Measurements from ENCODE around the gene SLC16A1. TPM values are rescaled to one million over a fixed set of nuclear protein-coding genes. Genes with fewer than 3 reads are reported as not detected.
"Not testable (repeated sequence)": the region's sequence is repeated elsewhere in the genome, so short reads cannot be mapped to it uniquely, and the experiment has no call there.

Gene SLC16A1
- total and polyA plus RNA-seq, 8 donors, result 14.5 to 33.0 (median 29.9) TPM

GRCh38 chr1:112973788-112974187 lies 17.8 kb upstream of the SLC16A1 start:
- Histone ChIP-seq H3K4me3 (no peak overlapping the region), H3K27ac (no peak overlapping the region), H3K27me3 (no peaks in the 10 kb centered on the region), H3K4me1 (no peaks in the 10 kb centered on the region), H3K9me3 (no peaks in the 10 kb centered on the region), H3K36me3 (peaks cover 0 to 5% of the 10 kb centered on the region in 2 donors)
- intact Hi-C loops (cut with DNase I), result no loop called here
- ATAC-seq, result no peak
- TF ChIP-seq, protein P1, sequence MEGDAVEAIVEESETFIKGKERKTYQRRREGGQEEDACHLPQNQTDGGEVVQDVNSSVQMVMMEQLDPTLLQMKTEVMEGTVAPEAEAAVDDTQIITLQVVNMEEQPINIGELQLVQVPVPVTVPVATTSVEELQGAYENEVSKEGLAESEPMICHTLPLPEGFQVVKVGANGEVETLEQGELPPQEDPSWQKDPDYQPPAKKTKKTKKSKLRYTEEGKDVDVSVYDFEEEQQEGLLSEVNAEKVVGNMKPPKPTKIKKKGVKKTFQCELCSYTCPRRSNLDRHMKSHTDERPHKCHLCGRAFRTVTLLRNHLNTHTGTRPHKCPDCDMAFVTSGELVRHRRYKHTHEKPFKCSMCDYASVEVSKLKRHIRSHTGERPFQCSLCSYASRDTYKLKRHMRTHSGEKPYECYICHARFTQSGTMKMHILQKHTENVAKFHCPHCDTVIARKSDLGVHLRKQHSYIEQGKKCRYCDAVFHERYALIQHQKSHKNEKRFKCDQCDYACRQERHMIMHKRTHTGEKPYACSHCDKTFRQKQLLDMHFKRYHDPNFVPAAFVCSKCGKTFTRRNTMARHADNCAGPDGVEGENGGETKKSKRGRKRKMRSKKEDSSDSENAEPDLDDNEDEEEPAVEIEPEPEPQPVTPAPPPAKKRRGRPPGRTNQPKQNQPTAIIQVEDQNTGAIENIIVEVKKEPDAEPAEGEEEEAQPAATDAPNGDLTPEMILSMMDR (IDR thresholded peaks at IDR 0.05), result no peak
- no peak for DNase-seq

DNA sequence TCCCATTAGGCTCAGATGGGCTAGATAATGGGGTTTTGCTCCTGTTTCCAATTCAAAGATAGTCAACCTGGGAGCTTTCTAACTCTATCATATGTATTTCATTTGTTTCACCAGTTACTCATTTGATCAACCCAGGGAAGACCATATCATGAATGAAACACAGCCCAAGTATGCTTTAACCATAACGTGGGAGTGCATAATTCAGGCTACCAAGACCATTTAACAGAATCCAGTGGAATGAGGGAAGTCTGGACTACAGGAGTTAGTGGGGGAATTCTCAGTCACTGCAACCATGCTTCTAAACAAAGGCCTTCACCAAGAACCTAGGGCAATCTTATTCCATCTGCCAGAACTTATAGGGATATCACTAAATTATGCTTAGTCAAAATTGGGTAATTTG lies 15.0 kb upstream of the SLC16A1 start:
- Histone ChIP-seq H3K9me3 (no peaks in the 10 kb centered on the region), H3K27me3 (no peaks in the 10 kb centered on the region), H3K27ac (no peak overlapping the region), H3K36me3 (peaks cover 0 to 19% of the 10 kb centered on the region in 2 donors), H3K4me3 (no peak overlapping the region), H3K4me1 (no peaks in the 10 kb centered on the region)
- TF ChIP-seq, protein P1 (IDR thresholded peaks at IDR 0.05), result no peak
- intact Hi-C loops (cut with DNase I), result no loop called here
- DNase-seq (no peak), ATAC-seq (no peak)

DNA sequence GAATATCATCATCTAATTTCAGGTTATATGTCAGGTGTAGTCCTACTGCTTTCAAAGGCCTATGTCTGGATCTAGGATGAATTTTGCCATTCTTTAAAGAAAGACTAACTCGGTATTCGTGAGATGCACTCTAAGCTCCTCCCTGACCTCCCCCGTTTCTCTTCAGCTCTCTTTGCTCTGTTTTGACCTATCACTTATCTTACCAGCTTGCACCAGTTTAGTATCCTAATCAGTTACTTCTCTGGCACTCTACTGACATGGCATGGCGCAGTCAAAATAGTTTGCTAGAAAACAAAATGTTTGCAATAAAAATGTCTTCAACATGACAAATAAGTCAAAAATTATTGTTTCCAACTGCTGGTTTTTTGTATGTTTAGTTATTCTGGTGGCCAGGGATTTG lies 8.4 kb upstream of the SLC16A1 start:
- Histone ChIP-seq H3K4me1 (no peaks in the 10 kb centered on the region), H3K4me3 (no peak overlapping the region), H3K27me3 (no peaks in the 10 kb centered on the region), H3K9me3 (no peaks in the 10 kb centered on the region), H3K36me3 (peaks cover 0 to 19% of the 10 kb centered on the region in 2 donors), H3K27ac (no peak overlapping the region)
- no peak for ATAC-seq
- TF ChIP-seq, protein P1 (IDR thresholded peaks at IDR 0.05), result no peak
- intact Hi-C loops (cut with DNase I), result no loop called here
- DNase-seq, result no peak

DNA sequence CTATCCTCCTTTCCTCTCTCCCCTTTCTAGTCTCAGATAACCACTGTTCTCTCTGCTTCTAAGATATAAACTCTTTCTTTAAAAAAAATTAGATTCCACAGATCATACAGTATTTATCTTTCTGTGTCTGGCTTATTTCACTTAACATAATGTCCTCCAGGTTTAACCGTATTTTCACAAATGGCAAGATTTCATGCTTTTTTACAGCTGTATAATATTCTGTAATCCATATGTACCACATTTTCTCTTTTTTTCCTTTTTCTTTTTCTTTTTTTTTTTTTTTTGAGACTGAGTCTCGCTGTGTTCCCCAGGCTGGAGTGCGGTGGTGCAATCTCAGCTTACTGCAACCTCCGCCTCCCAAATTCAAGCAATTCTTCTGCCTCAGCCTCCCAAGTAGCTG lies 5.1 kb upstream of the SLC16A1 start:
- peaks cover 0 to 11% of the 10 kb centered on the region in 2 donors for H3K27me3 ChIP-seq
- no peaks in the 10 kb centered on the region for H3K36me3 ChIP-seq
- TF ChIP-seq, protein P1 (IDR thresholded peaks at IDR 0.05), result no peak
- no peak overlapping the region for H3K4me3 ChIP-seq
- no peak for ATAC-seq
- no peak overlapping the region for H3K27ac ChIP-seq
- intact Hi-C loops (cut with DNase I), result no loop called here
- no peak for DNase-seq
- no peaks in the 10 kb centered on the region for H3K9me3 ChIP-seq
- H3K4me1 ChIP-seq, result peaks cover 0 to 8% of the 10 kb centered on the region in 2 donors

DNA sequence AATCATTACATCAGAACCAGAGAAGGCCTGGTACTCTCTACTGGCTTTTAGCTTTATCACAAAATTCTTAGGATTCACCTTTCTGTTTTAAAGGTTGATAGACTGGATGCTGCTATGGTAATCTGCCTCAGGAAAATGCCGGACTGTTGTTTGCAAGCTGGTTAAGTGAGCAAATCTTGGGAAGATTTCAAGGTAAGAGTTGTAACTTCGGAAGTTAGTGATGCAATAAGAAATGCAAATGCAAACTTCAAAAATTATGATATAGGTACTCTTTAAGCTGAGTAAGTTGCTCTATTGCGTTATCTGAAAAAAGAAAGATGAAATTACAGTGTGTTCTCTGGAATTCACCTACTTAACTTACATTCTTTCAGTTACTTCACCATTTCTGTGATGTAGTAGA lies 4.4 kb upstream of the SLC16A1 start:
- TF ChIP-seq, protein P1 (IDR thresholded peaks at IDR 0.05), result no peak
- DNase-seq (no peak), ATAC-seq (no peak)
- Histone ChIP-seq H3K4me3 (no peak overlapping the region), H3K27me3 (peaks cover 0 to 18% of the 10 kb centered on the region in 2 donors), H3K9me3 (no peaks in the 10 kb centered on the region), H3K36me3 (no peaks in the 10 kb centered on the region), H3K27ac (no peak overlapping the region), H3K4me1 (peaks cover 0 to 12% of the 10 kb centered on the region in 2 donors)
- intact Hi-C loops (cut with DNase I), result no loop called here

GRCh38 chr1:112958236-112958635 lies 2.2 kb upstream of the SLC16A1 start:
- H3K27ac ChIP-seq; ATAC-seq; DNase-seq; H3K36me3 ChIP-seq; intact Hi-C loops (cut with DNase I); H3K9me3 ChIP-seq: not testable (repeated sequence)
- peaks cover 0 to 28% of the 10 kb centered on the region in 2 donors for H3K27me3 ChIP-seq
- H3K4me1 ChIP-seq, result peaks cover 6 to 23% of the 10 kb centered on the region in 2 donors
- H3K4me3 ChIP-seq, result peak overlapping the region in 1 of 2 donors; percentile 66
